Trophoblast cell (in vitro differentiated cells and primary cell): ENCODE data around the gene OR2A7.
"Not testable (repeated sequence)": the region's sequence is repeated elsewhere in the genome, so short reads cannot be mapped to it uniquely, and the experiment has no call there.

Source experiments
- DNase-seq, 2 donors: peaks; one replicate each; pipeline ENCODE4 v3.0.0-alpha.2; 2016
- H2AFZ ChIP-seq: 2 replicates; pipeline ENCODE4 v1.6.1; 2013; ENCODE audit warnings: low read length, moderate library complexity, mild to moderate bottlenecking; ENCODE audit not compliant: insufficient read depth, poor library complexity
- H2AK5ac ChIP-seq: 2 replicates; pipeline ENCODE4 v1.6.1; 2013; ENCODE audit warnings: mild to moderate bottlenecking, low read length
- H2BK120ac ChIP-seq: 2 replicates; pipeline ENCODE4 v1.6.1; 2013; ENCODE audit warnings: low read length, mild to moderate bottlenecking, moderate library complexity; ENCODE audit not compliant: insufficient read depth, poor library complexity
- H2BK12ac ChIP-seq: 2 replicates; pipeline ENCODE4 v1.6.1; 2013; ENCODE audit warnings: mild to moderate bottlenecking, low read length, moderate library complexity
- H2BK5ac ChIP-seq: 2 replicates; pipeline ENCODE4 v1.6.1; 2013; ENCODE audit warnings: low read length, low read depth, moderate library complexity, mild to moderate bottlenecking; ENCODE audit not compliant: poor library complexity
- H3K14ac ChIP-seq: 2 replicates; pipeline ENCODE4 v1.6.1; 2013; ENCODE audit warnings: mild to moderate bottlenecking, low read length
- H3K18ac ChIP-seq: 2 replicates; pipeline ENCODE4 v1.6.1; 2013; ENCODE audit warnings: mild to moderate bottlenecking, low read length
- H3K23ac ChIP-seq: 2 replicates; pipeline ENCODE4 v1.6.1; 2013; ENCODE audit warnings: low read length
- H3K27ac ChIP-seq: 2 replicates; pipeline ENCODE4 v1.5.1; 2013; ENCODE audit warnings: low read depth, mild to moderate bottlenecking, inconsistent platforms, low read length, moderate library complexity
- H3K27me3 ChIP-seq: 2 replicates; pipeline ENCODE4 v1.6.1; 2013; ENCODE audit warnings: inconsistent platforms, mild to moderate bottlenecking, low read length, moderate library complexity; ENCODE audit not compliant: insufficient read depth
- H3K36me3 ChIP-seq, 2 experiments: 1 replicate in 1 of 2; 2 replicates in 1 of 2; pipeline ENCODE4 v1.6.1; 2013; ENCODE audit warnings: low read length in 2 of 2, mild to moderate bottlenecking in 2 of 2, moderate library complexity in 1 of 2; ENCODE audit not compliant: insufficient read depth in 2 of 2, control insufficient read depth in 1 of 2
- H3K4ac ChIP-seq: 2 replicates; pipeline ENCODE4 v1.6.1; 2013; ENCODE audit warnings: low read depth, mild to moderate bottlenecking, low read length, moderate library complexity
- H3K4me1 ChIP-seq, 2 experiments: 1 replicate in 1 of 2; 2 replicates in 1 of 2; pipeline ENCODE4 v1.6.1; 2013; ENCODE audit warnings: low read length in 2 of 2, mild to moderate bottlenecking in 2 of 2, moderate library complexity in 1 of 2; ENCODE audit not compliant: insufficient read depth in 2 of 2, control insufficient read depth in 1 of 2
- H3K4me2 ChIP-seq: 2 replicates; pipeline ENCODE4 v1.6.1; 2013; ENCODE audit warnings: inconsistent platforms, mild to moderate bottlenecking, low read length, moderate library complexity
- H3K4me3 ChIP-seq: 2 replicates; pipeline ENCODE4 v1.5.1; 2013; ENCODE audit warnings: mild to moderate bottlenecking, low read depth, low read length, inconsistent platforms
- H3K79me1 ChIP-seq: one replicate; pipeline ENCODE4 v1.6.1; 2013; ENCODE audit warnings: low read length
- H3K79me2 ChIP-seq: 2 replicates; pipeline ENCODE4 v1.6.1; 2013; ENCODE audit warnings: low read length, mild to moderate bottlenecking; ENCODE audit not compliant: control insufficient read depth, insufficient read depth, poor library complexity
- H3K9ac ChIP-seq: 2 replicates; pipeline ENCODE4 v1.6.1; 2013; ENCODE audit warnings: mild to moderate bottlenecking, low read length
- H3K9me3 ChIP-seq: 2 replicates; pipeline ENCODE4 v1.6.1; 2013; ENCODE audit warnings: low read depth, mild to moderate bottlenecking, control low read depth, inconsistent platforms, low read length; ENCODE audit not compliant: insufficient read depth
- H4K12ac ChIP-seq: 2 replicates; pipeline ENCODE4 v1.6.1; 2013; ENCODE audit warnings: low read depth, mild to moderate bottlenecking, low read length, moderate library complexity
- H4K8ac ChIP-seq: 2 replicates; pipeline ENCODE4 v1.6.1; 2013; ENCODE audit warnings: low read depth, mild to moderate bottlenecking, low read length, moderate library complexity
- H4K91ac ChIP-seq: one replicate; pipeline ENCODE4 v1.6.1; 2013; ENCODE audit warnings: low read depth, mild to moderate bottlenecking, low read length, moderate library complexity
- WGBS: extraction: QIAGEN DNeasy Blood & Tissue Kit; methylation state at CpG from one replicate; pipeline ENCODE4 v1.1.7; 2013; ENCODE audit warnings: missing lambda C conversion rate; ENCODE audit not compliant: insufficient read length, insufficient coverage; ENCODE audit errors: extremely low coverage; 5-methylcytosine and 5-hydroxymethylcytosine counted together

OR2A7 gene

GRCh38 chr7:144292384-144293161 lies 28.0 kb upstream of the OR2A7 start:
- DNase-seq, result peak in 1 of 2 donors; percentile 1
- H2AK5ac ChIP-seq, H3K4me3 ChIP-seq, H2BK5ac ChIP-seq, H4K8ac ChIP-seq, H4K91ac ChIP-seq, H3K79me1 ChIP-seq, H2AFZ ChIP-seq, H4K12ac ChIP-seq, H3K4ac ChIP-seq, H2BK12ac ChIP-seq, H3K9me3 ChIP-seq, H3K23ac ChIP-seq, H3K9ac ChIP-seq, H3K18ac ChIP-seq, H3K14ac ChIP-seq, H3K79me2 ChIP-seq, H3K4me1 ChIP-seq, H3K27ac ChIP-seq, H3K27me3 ChIP-seq, H2BK120ac ChIP-seq, H3K36me3 ChIP-seq, H3K4me2 ChIP-seq: not testable (repeated sequence)
- no CpG with 5 or more reads among the region's 14 CpGs for WGBS

- not testable (repeated sequence) for H3K4me1 ChIP-seq, H3K23ac ChIP-seq, H2AFZ ChIP-seq, H4K8ac ChIP-seq, H3K79me2 ChIP-seq, H3K18ac ChIP-seq, H3K36me3 ChIP-seq, H2BK120ac ChIP-seq, H4K91ac ChIP-seq, H2BK5ac ChIP-seq, H3K27me3 ChIP-seq, H4K12ac ChIP-seq, H3K79me1 ChIP-seq, H3K9ac ChIP-seq, H3K14ac ChIP-seq, H3K9me3 ChIP-seq, H2BK12ac ChIP-seq, H3K4me2 ChIP-seq, H3K27ac ChIP-seq, H2AK5ac ChIP-seq, H3K4me3 ChIP-seq, H3K4ac ChIP-seq
- WGBS, result no CpG with 5 or more reads among the region's 4 CpGs
- peak in 1 of 2 donors; percentile 0 for DNase-seq
Observed at GRCh38 chr7:144291607-144292006, 27.0 kb upstream of the OR2A7 start.

- H4K12ac ChIP-seq, H3K27me3 ChIP-seq, H3K9ac ChIP-seq, H2BK12ac ChIP-seq, H2BK120ac ChIP-seq, H3K4ac ChIP-seq, H2AK5ac ChIP-seq, H3K4me3 ChIP-seq, H2BK5ac ChIP-seq, H4K91ac ChIP-seq, H3K79me2 ChIP-seq, H3K36me3 ChIP-seq, H3K18ac ChIP-seq, H3K4me1 ChIP-seq, H3K4me2 ChIP-seq, H3K14ac ChIP-seq, H3K23ac ChIP-seq, DNase-seq, H3K27ac ChIP-seq, H2AFZ ChIP-seq, H4K8ac ChIP-seq, H3K9me3 ChIP-seq, H3K79me1 ChIP-seq: not testable (repeated sequence)
- no CpG with 5 or more reads among the region's 3 CpGs for WGBS
Observed at GRCh38 chr7:144287171-144287784, 22.7 kb upstream of the OR2A7 start.

GRCh38 chr7:144283716-144284115 lies 19.1 kb upstream of the OR2A7 start:
- H2BK12ac ChIP-seq, H2AFZ ChIP-seq, H3K27me3 ChIP-seq, H3K4me2 ChIP-seq, DNase-seq, H3K4me3 ChIP-seq, H4K12ac ChIP-seq, H2AK5ac ChIP-seq, H4K91ac ChIP-seq, H3K23ac ChIP-seq, H2BK5ac ChIP-seq, H3K14ac ChIP-seq, H3K4me1 ChIP-seq, H2BK120ac ChIP-seq, H3K9ac ChIP-seq, H3K27ac ChIP-seq, H4K8ac ChIP-seq, H3K79me1 ChIP-seq, H3K4ac ChIP-seq, H3K9me3 ChIP-seq, H3K36me3 ChIP-seq, H3K18ac ChIP-seq, H3K79me2 ChIP-seq: not testable (repeated sequence)
- WGBS, result no CpG with 5 or more reads among the region's 6 CpGs
